Lung (tissue), 12 donors: Measurements from ENCODE around the gene ALOX15. TPM values are rescaled to one million over a fixed set of nuclear protein-coding genes. Genes with fewer than 3 reads are reported as not detected.

Source experiments
- ATAC-seq: fragments of 200-7000 bp; cut with Tn5 transposase; one replicate; pipeline ENCODE4 v1.9.1; 2020; ENCODE audit warnings: moderate number of reproducible peaks; ENCODE audit not compliant: insufficient read depth, low FRiP score
- DNase-seq, 3 donors: peaks; one replicate each; pipeline ENCODE4 v3.0.0-alpha.2; 2013 to 2017
- H3K27ac ChIP-seq, 2 donors: one replicate each; pipeline ENCODE4 v1.5.1; 2013; ENCODE audit warnings: mild to moderate bottlenecking in 2 of 2, moderate library complexity in 2 of 2, control low read depth in 1 of 2, inconsistent platforms in 1 of 2, low read depth in 1 of 2, low read length in 1 of 2
- H3K27me3 ChIP-seq, 3 donors: one replicate each; pipeline ENCODE4 v1.5.1; 2013; ENCODE audit warnings: low read length in 2 of 3; ENCODE audit not compliant: control insufficient read depth in 3 of 3, insufficient read depth in 3 of 3
- H3K36me3 ChIP-seq, 4 donors: one replicate each; pipeline ENCODE4 v1.5.1; 2013; ENCODE audit warnings: low read length in 4 of 4, mild to moderate bottlenecking in 1 of 4, moderate library complexity in 1 of 4; ENCODE audit not compliant: control insufficient read depth in 4 of 4, insufficient read depth in 4 of 4
- H3K4me1 ChIP-seq, 5 donors: one replicate each; pipeline ENCODE4 v1.5.1; 2013; ENCODE audit warnings: low read length in 5 of 5, mild to moderate bottlenecking in 2 of 5, moderate library complexity in 1 of 5; ENCODE audit not compliant: control insufficient read depth in 5 of 5, insufficient read depth in 5 of 5
- H3K4me3 ChIP-seq: one replicate; pipeline ENCODE4 v1.5.1; 2013; ENCODE audit warnings: mild to moderate bottlenecking, control low read depth, moderate library complexity
- H3K9ac ChIP-seq, 2 donors: one replicate each; pipeline ENCODE4 v1.5.1; 2013; ENCODE audit warnings: low read length in 2 of 2, control low read depth in 1 of 2; ENCODE audit not compliant: insufficient read depth in 1 of 2
- H3K9me3 ChIP-seq, 4 donors: one replicate each; pipeline ENCODE4 v1.5.1; 2013; ENCODE audit warnings: low read length in 3 of 4, mild to moderate bottlenecking in 1 of 4, moderate library complexity in 1 of 4; ENCODE audit not compliant: control insufficient read depth in 4 of 4, insufficient read depth in 3 of 4
- CTCF ChIP-seq: IDR thresholded peaks from 2 replicates; pipeline ENCODE4 v1.5.1; 2012; ENCODE audit warnings: mild to moderate bottlenecking; ENCODE audit errors: control extremely low read depth, extremely low read depth
- WGBS, 2 donors: extraction: QIAGEN DNeasy Blood & Tissue Kit; methylation state at CpG; one replicate each; pipeline ENCODE4 v1.1.7; 2013; 5-methylcytosine and 5-hydroxymethylcytosine counted together
- polyA plus RNA-seq, 2 donors: library from polyadenylated mRNA; stranded (reverse); fragments of 200-250 nt; gene quantifications; one replicate each; pipeline ENCODE4 v1.2.1, GENCODE V29; 2013
- total RNA-seq, 2 donors: library from RNA; depleted of rRNA in 1 of 2; stranded (reverse); fragments of >200 nt in 1 of 2; gene quantifications; one replicate each; pipeline ENCODE4 v1.2.1, GENCODE V29; 2014 to 2021
- donor health status: control.
- donor health status: control.
- donor health status: Bipolar disorder and iron deficiency.
- donor health status: healthy.
- donor health status: DM: yes; HTN: yes; CAD: no.

ALOX15 gene
- total and polyA plus RNA-seq, 4 donors: 3.3 to 14.0 (median 5.6) TPM

GRCh38 chr17:4675791-4676190 lies 34.3 kb upstream of the ALOX15 start:
- no peak for TF ChIP-seq CTCF
- H3K27me3 ChIP-seq: no peaks in the 10 kb centered on the region
- H3K36me3 ChIP-seq: peaks cover 7 to 60% (median 41%) of the 10 kb centered on the region in 4 donors
- H3K4me3 ChIP-seq: no peak overlapping the region
- no peak for DNase-seq
- no peak overlapping the region for H3K27ac ChIP-seq
- H3K9me3 ChIP-seq: no peaks in the 10 kb centered on the region
- ATAC-seq: no peak
- 95 to 97% methylated on average over 10 of the region's 10 CpGs for WGBS, 2 donors
- H3K9ac ChIP-seq: no peak overlapping the region
- H3K4me1 ChIP-seq: peaks cover 0 to 41% (median 11%) of the 10 kb centered on the region in 5 donors

GRCh38 chr17:4674685-4674998 lies 33.2 kb upstream of the ALOX15 start:
- WGBS, 2 donors: 91 to 96% methylated on average over 8 of the region's 8 CpGs
- H3K27me3 ChIP-seq: no peaks in the 10 kb centered on the region
- H3K4me3 ChIP-seq: no peak overlapping the region
- no peak for TF ChIP-seq CTCF
- no peak overlapping the region for H3K9ac ChIP-seq
- H3K36me3 ChIP-seq: peaks cover 5 to 61% (median 36%) of the 10 kb centered on the region in 4 donors
- H3K9me3 ChIP-seq: no peaks in the 10 kb centered on the region
- no peak for DNase-seq
- no peak for ATAC-seq
- peaks cover 0 to 37% (median 11%) of the 10 kb centered on the region in 5 donors for H3K4me1 ChIP-seq
- H3K27ac ChIP-seq: no peak overlapping the region

- WGBS, 2 donors: 95 to 97% methylated on average over 27 of the region's 27 CpGs
- Histone ChIP-seq H3K4me1 (peaks cover 0 to 32% (median 9%) of the 10 kb centered on the region in 5 donors), H3K9ac (no peak overlapping the region), H3K27ac (no peak overlapping the region), H3K9me3 (no peaks in the 10 kb centered on the region), H3K4me3 (no peak overlapping the region), H3K36me3 (peaks cover 5 to 61% (median 35%) of the 10 kb centered on the region in 4 donors), H3K27me3 (no peaks in the 10 kb centered on the region)
- ATAC-seq: no peak
- no peak for TF ChIP-seq CTCF
- DNase-seq: no peak
Measured at GRCh38 chr17:4673986-4674684, 32.7 kb upstream of the ALOX15 start.

- Histone ChIP-seq H3K9me3 (no peaks in the 10 kb centered on the region), H3K27ac (no peak overlapping the region), H3K4me1 (peaks cover 0 to 23% (median 0%) of the 10 kb centered on the region in 5 donors), H3K9ac (no peak overlapping the region), H3K4me3 (no peak overlapping the region), H3K36me3 (peaks cover 5 to 57% (median 35%) of the 10 kb centered on the region in 4 donors), H3K27me3 (no peaks in the 10 kb centered on the region)
- TF ChIP-seq CTCF: no peak
- no peak for ATAC-seq
- no peak for DNase-seq
- 93 to 94% methylated on average over 11 of the region's 11 CpGs for WGBS, 2 donors
Measured at GRCh38 chr17:4673169-4673568, 31.7 kb upstream of the ALOX15 start.
